ENCODE data around the gene TOM1L2. TPM values are rescaled to one million over a fixed set of nuclear protein-coding genes. Genes with fewer than 3 reads are reported as not detected.
"Not testable (repeated sequence)": the region's sequence is repeated elsewhere in the genome, so short reads cannot be mapped to it uniquely, and the experiment has no call there.

TOM1L2 gene
- total and polyA plus RNA-seq, 5 donors = 176 to 248 (median 213) TPM

- H3K4me3 ChIP-seq (ENCODE audit: low read length); intact Hi-C loops (cut with DNase I); H3K4me1 ChIP-seq (ENCODE audit: control insufficient read depth, insufficient read depth, low read length); H3K27me3 ChIP-seq (ENCODE audit: control insufficient read depth, insufficient read depth); H3K9me3 ChIP-seq (ENCODE audit: control insufficient read depth, low read length); H3K27ac ChIP-seq (ENCODE audit: low read length); DNase-seq; ATAC-seq: not testable (repeated sequence)
- 96% methylated on average over 8 of the region's 8 CpGs for WGBS
These were observed 23.7 kb upstream of the TOM1L2 start for GRCh38 chr17:17995887-17996286.

- no peak overlapping the region for H3K4me3 ChIP-seq (ENCODE audit: low read length)
- WGBS = 58% methylated on average over 18 of the region's 18 CpGs
- no peak overlapping the region for H3K27ac ChIP-seq (ENCODE audit: low read length)
- ATAC-seq (peak; percentile 47 to 59), DNase-seq (peak in 2 of 3 donors; percentile 61 to 73)
- no peaks in the 10 kb centered on the region for H3K4me1 ChIP-seq (ENCODE audit: control insufficient read depth, insufficient read depth, low read length)
- intact Hi-C loops (cut with DNase I) = no loop called here
- H3K9me3 ChIP-seq (ENCODE audit: control insufficient read depth, low read length) = no peaks in the 10 kb centered on the region
- H3K27me3 ChIP-seq (ENCODE audit: control insufficient read depth, insufficient read depth) = no peaks in the 10 kb centered on the region
These were observed 22.3 kb upstream of the TOM1L2 start for GRCh38 chr17:17994271-17995069.

GRCh38 chr17:17993852-17994251, 21.7 kb upstream of the TOM1L2 start:
- no peak overlapping the region for H3K4me3 ChIP-seq (ENCODE audit: low read length)
- H3K27ac ChIP-seq (ENCODE audit: low read length) = no peak overlapping the region

GRCh38 chr17:17993366-17993765, 21.2 kb upstream of the TOM1L2 start:
- Histone ChIP-seq H3K4me3 (ENCODE audit: low read length) (no peak overlapping the region), H3K4me1 (ENCODE audit: control insufficient read depth, insufficient read depth, low read length) (no peaks in the 10 kb centered on the region), H3K9me3 (ENCODE audit: control insufficient read depth, low read length) (no peaks in the 10 kb centered on the region), H3K27ac (ENCODE audit: low read length) (no peak overlapping the region), H3K27me3 (ENCODE audit: control insufficient read depth, insufficient read depth) (no peaks in the 10 kb centered on the region)
- no peak for ATAC-seq
- 88% methylated on average over 2 of the region's 2 CpGs for WGBS
- no peak for DNase-seq
- intact Hi-C loops (cut with DNase I) = no loop called here

More at GRCh38 chr17:17993852-17994251, 21.7 kb upstream of the TOM1L2 start:
- no peaks in the 10 kb centered on the region for H3K27me3 ChIP-seq (ENCODE audit: control insufficient read depth, insufficient read depth)
- 95% methylated on average over 12 of the region's 12 CpGs for WGBS
- intact Hi-C loops (cut with DNase I) = no loop called here
- H3K4me1 ChIP-seq (ENCODE audit: control insufficient read depth, insufficient read depth, low read length) = no peaks in the 10 kb centered on the region
- ATAC-seq (no peak), DNase-seq (peak in 1 of 3 donors; percentile 39)
- H3K9me3 ChIP-seq (ENCODE audit: control insufficient read depth, low read length) = no peaks in the 10 kb centered on the region

- no peaks in the 10 kb centered on the region for H3K4me1 ChIP-seq (ENCODE audit: control insufficient read depth, insufficient read depth, low read length)
- H3K4me3 ChIP-seq (ENCODE audit: low read length) = no peak overlapping the region
- DNase-seq (no peak), ATAC-seq (no peak)
- H3K27me3 ChIP-seq (ENCODE audit: control insufficient read depth, insufficient read depth) = no peaks in the 10 kb centered on the region
- H3K9me3 ChIP-seq (ENCODE audit: control insufficient read depth, low read length) = no peaks in the 10 kb centered on the region
- WGBS = 81% methylated on average over 2 of the region's 2 CpGs
- H3K27ac ChIP-seq (ENCODE audit: low read length) = no peak overlapping the region
- intact Hi-C loops (cut with DNase I) = no loop called here
These were observed 18.1 kb upstream of the TOM1L2 start for GRCh38 chr17:17990282-17990681.

GRCh38 chr17:17989618-17990017, 17.4 kb upstream of the TOM1L2 start:
- Histone ChIP-seq H3K4me3 (ENCODE audit: low read length) (no peak overlapping the region), H3K4me1 (ENCODE audit: control insufficient read depth, insufficient read depth, low read length) (no peaks in the 10 kb centered on the region), H3K27me3 (ENCODE audit: control insufficient read depth, insufficient read depth) (no peaks in the 10 kb centered on the region), H3K27ac (ENCODE audit: low read length) (no peak overlapping the region), H3K9me3 (ENCODE audit: control insufficient read depth, low read length) (no peaks in the 10 kb centered on the region)
- intact Hi-C loops (cut with DNase I) = no loop called here
- ATAC-seq = no peak
- DNase-seq = no peak
- WGBS = 77% methylated on average over 10 of the region's 10 CpGs

- 93% methylated on average over 9 of the region's 9 CpGs for WGBS
- intact Hi-C loops (cut with DNase I) = no loop called here
- Histone ChIP-seq H3K27me3 (ENCODE audit: control insufficient read depth, insufficient read depth) (no peaks in the 10 kb centered on the region), H3K4me1 (ENCODE audit: control insufficient read depth, insufficient read depth, low read length) (no peaks in the 10 kb centered on the region), H3K27ac (ENCODE audit: low read length) (no peak overlapping the region), H3K4me3 (ENCODE audit: low read length) (no peak overlapping the region), H3K9me3 (ENCODE audit: control insufficient read depth, low read length) (no peaks in the 10 kb centered on the region)
- no peak for DNase-seq
- no peak for ATAC-seq
These were observed 16.9 kb upstream of the TOM1L2 start for GRCh38 chr17:17989081-17989480.

GRCh38 chr17:17988427-17988945, 16.3 kb upstream of the TOM1L2 start:
- Histone ChIP-seq H3K4me3 (ENCODE audit: low read length) (no peak overlapping the region), H3K27me3 (ENCODE audit: control insufficient read depth, insufficient read depth) (no peaks in the 10 kb centered on the region), H3K9me3 (ENCODE audit: control insufficient read depth, low read length) (no peaks in the 10 kb centered on the region), H3K27ac (ENCODE audit: low read length) (no peak overlapping the region), H3K4me1 (ENCODE audit: control insufficient read depth, insufficient read depth, low read length) (no peaks in the 10 kb centered on the region)
- WGBS = 89% methylated on average over 7 of the region's 7 CpGs
- intact Hi-C loops (cut with DNase I) = no loop called here
- peak in 1 of 3 donors; percentile 14 for DNase-seq
- no peak for ATAC-seq

- 83% methylated on average over 14 of the region's 14 CpGs for WGBS
- Histone ChIP-seq H3K27me3 (ENCODE audit: control insufficient read depth, insufficient read depth) (no peaks in the 10 kb centered on the region), H3K9me3 (ENCODE audit: control insufficient read depth, low read length) (no peaks in the 10 kb centered on the region), H3K4me1 (ENCODE audit: control insufficient read depth, insufficient read depth, low read length) (no peaks in the 10 kb centered on the region), H3K4me3 (ENCODE audit: low read length) (no peak overlapping the region), H3K27ac (ENCODE audit: low read length) (no peak overlapping the region)
- DNase-seq = peak in 1 of 3 donors; percentile 33
- intact Hi-C loops (cut with DNase I) = no loop called here
- ATAC-seq = no peak
These were observed 15.7 kb upstream of the TOM1L2 start for GRCh38 chr17:17987901-17988300.

- Histone ChIP-seq H3K9me3 (ENCODE audit: control insufficient read depth, low read length) (no peaks in the 10 kb centered on the region), H3K4me3 (ENCODE audit: low read length) (no peak overlapping the region), H3K4me1 (ENCODE audit: control insufficient read depth, insufficient read depth, low read length) (no peaks in the 10 kb centered on the region), H3K27me3 (ENCODE audit: control insufficient read depth, insufficient read depth) (no peaks in the 10 kb centered on the region), H3K27ac (ENCODE audit: low read length) (no peak overlapping the region)
- 85% methylated on average over 7 of the region's 7 CpGs for WGBS
- no peak for DNase-seq
- ATAC-seq = no peak
- intact Hi-C loops (cut with DNase I) = no loop called here
These were observed 15.1 kb upstream of the TOM1L2 start for GRCh38 chr17:17987187-17987896.

- H3K27ac ChIP-seq (ENCODE audit: low read length) = no peak overlapping the region
- no peaks in the 10 kb centered on the region for H3K9me3 ChIP-seq (ENCODE audit: control insufficient read depth, low read length)
- ATAC-seq (no peak), DNase-seq (no peak)
- no peaks in the 10 kb centered on the region for H3K4me1 ChIP-seq (ENCODE audit: control insufficient read depth, insufficient read depth, low read length)
- 82% methylated on average over 3 of the region's 3 CpGs for WGBS
- H3K4me3 ChIP-seq (ENCODE audit: low read length) = no peak overlapping the region
- intact Hi-C loops (cut with DNase I) = no loop called here
- no peaks in the 10 kb centered on the region for H3K27me3 ChIP-seq (ENCODE audit: control insufficient read depth, insufficient read depth)
These were observed 13.4 kb upstream of the TOM1L2 start for GRCh38 chr17:17985555-17985954.
